ENCODE data around the gene CHD1.

Gene CHD1

GRCh38 chr5:98954392-98955028 lies 25.7 kb upstream of the CHD1 start:
- DNase-seq (ENCODE audit: low read depth in 2 of 2), result no peak
- TF ChIP-seq CTCF (IDR thresholded peaks at IDR 0.05; ENCODE audit: low read depth, low read length), result no peak
- no peak overlapping the region for H3K4me3 ChIP-seq (replicated peaks in 1 of 2; ENCODE audit: low read depth in 2 of 2, low read length in 2 of 2)

- no peak for TF ChIP-seq CTCF (IDR thresholded peaks at IDR 0.05; ENCODE audit: low read depth, low read length)
- DNase-seq (ENCODE audit: low read depth in 2 of 2), result peak; percentile 62 to 66
- H3K4me3 ChIP-seq (replicated peaks in 1 of 2; ENCODE audit: low read depth in 2 of 2, low read length in 2 of 2), result no peak overlapping the region
Observed at GRCh38 chr5:98942847-98943246, 14.0 kb upstream of the CHD1 start.

GRCh38 chr5:98941131-98941883 lies 12.5 kb upstream of the CHD1 start:
- no peak overlapping the region for H3K4me3 ChIP-seq (replicated peaks in 1 of 2; ENCODE audit: low read depth in 2 of 2, low read length in 2 of 2)
- no peak for DNase-seq (ENCODE audit: low read depth in 2 of 2)
- no peak for TF ChIP-seq CTCF (IDR thresholded peaks at IDR 0.05; ENCODE audit: low read depth, low read length)

- H3K4me3 ChIP-seq (replicated peaks in 1 of 2; ENCODE audit: low read depth in 2 of 2, low read length in 2 of 2), result no peak overlapping the region
- TF ChIP-seq CTCF (IDR thresholded peaks at IDR 0.05; ENCODE audit: low read depth, low read length), result no peak
Observed at GRCh38 chr5:98940581-98940980, 11.8 kb upstream of the CHD1 start.

GRCh38 chr5:98938464-98938863 lies 9.7 kb upstream of the CHD1 start:
- no peak for TF ChIP-seq CTCF (IDR thresholded peaks at IDR 0.05; ENCODE audit: low read depth, low read length)
- no peak overlapping the region for H3K4me3 ChIP-seq (replicated peaks in 1 of 2; ENCODE audit: low read depth in 2 of 2, low read length in 2 of 2)
- DNase-seq (ENCODE audit: low read depth in 2 of 2), result peak; percentile 73 to 78

More at GRCh38 chr5:98940581-98940980, 11.8 kb upstream of the CHD1 start:
- peak; percentile 61 to 69 for DNase-seq (ENCODE audit: low read depth in 2 of 2)

- H3K4me3 ChIP-seq (replicated peaks in 1 of 2; ENCODE audit: low read depth in 2 of 2, low read length in 2 of 2), result no peak overlapping the region
- TF ChIP-seq CTCF (IDR thresholded peaks at IDR 0.05; ENCODE audit: low read depth, low read length), result no peak
- DNase-seq (ENCODE audit: low read depth in 2 of 2), result no peak
Observed at GRCh38 chr5:98936948-98937715, 8.3 kb upstream of the CHD1 start.

Measured in cardiac fibroblast (primary cell).